SK-N-SH (cell line): ENCODE data around the gene METTL24. TPM values are rescaled to one million over a fixed set of nuclear protein-coding genes. Genes with fewer than 3 reads are reported as not detected.

Experiments
- CTCF ChIA-PET: fragments of 300-600, 350-600 bp; formaldehyde crosslinking; extraction: SDS; loops from one replicate; lab custom pipeline; 2021; lab: Yijun Ruan, JAX
- POLR2A ChIA-PET: fragments of 350-600 bp; sonication (Branson Sonifier 250); formaldehyde crosslinking; extraction: SDS; loops from one replicate; lab custom pipeline; 2020; ENCODE audit warnings: antibody characterized with exemption, inconsistent platforms; lab: Yijun Ruan, JAX
- DNase-seq: peaks from one replicate; pipeline ENCODE4 v3.0.0; 2012
- H2AFZ ChIP-seq: fragments of 200-600 bp; sonication (generic); 2 replicates; pipeline ENCODE4 v1.8.1; 2016; ENCODE audit warnings: antibody characterized with exemption, mild to moderate bottlenecking, low read depth
- H3F3A ChIP-seq: fragments of 200-600 bp; sonication (generic); replicated peaks from 2 replicates; pipeline ENCODE3; 2016; ENCODE audit warnings: antibody characterized with exemption, mild to moderate bottlenecking; ENCODE audit not compliant: insufficient read depth
- H3K27ac ChIP-seq, 2 experiments: fragments of 200-500 bp in 1 of 2; fragments of 200-600 bp in 1 of 2; sonication (Bioruptor generic) in 1 of 2; sonication (generic), shearing (Covaris generic) in 1 of 2; 2 replicates each; pipeline versions ENCODE4 v1.5.1 to v1.6.1; 2014 to 2016; ENCODE audit warnings: low read depth in 2 of 2, inconsistent platforms in 1 of 2, low read length in 1 of 2, mild to moderate bottlenecking in 1 of 2, mixed read lengths in 1 of 2
- H3K27me3 ChIP-seq: fragments of 200-600 bp; sonication (generic), shearing (Covaris generic); 2 replicates; pipeline ENCODE4 v1.6.1; 2016; ENCODE audit warnings: mixed run types; ENCODE audit not compliant: insufficient read depth
- H3K36me3 ChIP-seq, 2 experiments: fragments of 200-500 bp in 1 of 2; fragments of 200-600 bp in 1 of 2; sonication (Bioruptor generic) in 1 of 2; sonication (generic) in 1 of 2; replicated peaks in 1 of 2; 2 replicates each; pipeline versions ENCODE3 to v1.5.1; 2014 to 2016; ENCODE audit warnings: low read length in 1 of 2, mild to moderate bottlenecking in 1 of 2; ENCODE audit not compliant: insufficient read depth in 2 of 2, control insufficient read depth in 1 of 2
- H3K4me1 ChIP-seq, 2 experiments: fragments of 200-500 bp in 1 of 2; fragments of 200-600 bp in 1 of 2; sonication (Bioruptor generic) in 1 of 2; sonication (generic), shearing (Covaris generic) in 1 of 2; 2 replicates each; pipeline versions ENCODE4 v1.5.1 to v1.6.1; 2014 to 2016; ENCODE audit warnings: low read depth in 1 of 2, low read length in 1 of 2, mixed run types in 1 of 2; ENCODE audit not compliant: insufficient read depth in 2 of 2, control insufficient read depth in 1 of 2
- H3K4me2 ChIP-seq: fragments of 200-600 bp; sonication (generic), shearing (Covaris generic); 2 replicates; pipeline ENCODE4 v1.6.1; 2017; ENCODE audit warnings: mixed run types
- H3K4me3 ChIP-seq, 2 experiments: fragments of 200-500 bp in 1 of 2; fragments of 200-600 bp in 1 of 2; sonication (Bioruptor generic) in 1 of 2; sonication (generic), shearing (Covaris generic) in 1 of 2; 2 replicates each; pipeline versions ENCODE4 v1.5.1 to v1.8.1; 2014 to 2016; ENCODE audit warnings: low read depth in 2 of 2, inconsistent platforms in 1 of 2, low read length in 1 of 2, mild to moderate bottlenecking in 1 of 2, mixed read lengths in 1 of 2, moderate library complexity in 1 of 2
- H3K79me2 ChIP-seq: fragments of 200-600 bp; sonication (generic); 2 replicates; pipeline ENCODE4 v1.8.1; 2017; ENCODE audit warnings: mild to moderate bottlenecking; ENCODE audit not compliant: insufficient read depth
- H3K9ac ChIP-seq: fragments of 200-600 bp; sonication (generic); 2 replicates; pipeline ENCODE4 v1.6.1; 2017; ENCODE audit warnings: mixed run types
- H3K9me2 ChIP-seq: fragments of 200-600 bp; sonication (generic); 2 replicates; pipeline ENCODE4 v1.6.1; 2017; ENCODE audit warnings: mixed run types
- H3K9me3 ChIP-seq: fragments of 200-600 bp; sonication (generic); 2 replicates; pipeline ENCODE4 v1.6.1; 2017; ENCODE audit warnings: mixed run types, mild to moderate bottlenecking, moderate library complexity
- H4K20me1 ChIP-seq: fragments of 200-600 bp; sonication (generic); 2 replicates; pipeline ENCODE4 v1.6.1; 2017; ENCODE audit warnings: mild to moderate bottlenecking, mixed run types; ENCODE audit not compliant: insufficient read depth
- FOSL2 ChIP-seq: IDR thresholded peaks from 2 replicates; pipeline ENCODE4 v1.4.0; 2012; ENCODE audit warnings: low read depth, mild to moderate bottlenecking, moderate library complexity, borderline replicate concordance
- GABPA ChIP-seq: IDR thresholded peaks from 2 replicates; pipeline ENCODE4 v1.4.0; 2012; ENCODE audit warnings: low read depth, mild to moderate bottlenecking
- NRF1 ChIP-seq: IDR thresholded peaks from 2 replicates; pipeline ENCODE4 v1.6.1; 2012; ENCODE audit warnings: low read depth, mild to moderate bottlenecking, low read length
- REST ChIP-seq: IDR thresholded peaks from 2 replicates; pipeline ENCODE4 v1.6.1; 2012; ENCODE audit warnings: mild to moderate bottlenecking, low read depth, low read length, moderate library complexity
- SIN3A ChIP-seq: IDR thresholded peaks from 2 replicates; pipeline ENCODE4 v1.6.1; 2012; ENCODE audit warnings: low read depth, mild to moderate bottlenecking, low read length, moderate library complexity, borderline replicate concordance
- TCF12 ChIP-seq: IDR thresholded peaks from 2 replicates; pipeline ENCODE4 v1.4.0; 2012
- TEAD4 ChIP-seq: IDR thresholded peaks from 2 replicates; pipeline ENCODE4 v1.4.0; 2012; ENCODE audit warnings: mild to moderate bottlenecking, borderline replicate concordance; ENCODE audit not compliant: insufficient read depth
- USF2 ChIP-seq: fragments of 150-350 bp; IDR thresholded peaks from 2 replicates; pipeline ENCODE4 v1.6.1; 2017; ENCODE audit warnings: antibody characterized with exemption, low read length, low read depth, borderline replicate concordance
- ZBTB33 ChIP-seq: IDR thresholded peaks from 2 replicates; pipeline ENCODE4 v1.4.0; 2012; ENCODE audit warnings: low read depth, borderline replicate concordance
- WGBS: methylation state at CpG from one replicate; pipeline ENCODE4 v1.1.6; 2017; ENCODE audit warnings: low lambda C conversion rate; 5-methylcytosine and 5-hydroxymethylcytosine counted together
- polyA plus RNA-seq, 3 experiments: library from polyadenylated mRNA; depleted of rRNA; stranded (reverse); fragments of >200 nt; gene quantifications; 2 replicates each; pipeline ENCODE4 v1.2.3, GENCODE V29; 2012

The METTL24 gene
- polyA plus RNA-seq, 1 of the 3 experiments (the other 2 are of a cell fraction), result not detected

GRCh38 chr6:110329714-110330436, 28.3 kb downstream of the METTL24 start:
- Histone ChIP-seq H3K4me1 (peaks cover 27 to 40% of the 10 kb centered on the region in 2 experiments; a peak in 3 of 4 replicates), H3K79me2 (no peaks in the 10 kb centered on the region)
- POLR2A ChIA-PET, result no interaction called here
- TF ChIP-seq USF2 (no peak), FOSL2 (no peak), ZBTB33 (no peak), SIN3A (no peak), GABPA (no peak), TCF12 (no peak), REST (no peak), NRF1 (no peak)
- TF ChIP-seq, all 33 proteins: peak for 0
- no peak overlapping the region for H3K9ac ChIP-seq
- 92% methylated on average over 19 of the region's 19 CpGs for WGBS
- no peak for DNase-seq
- H3K27ac ChIP-seq, result peak overlapping the region in 1 of 2 experiments; percentile 85; a peak in 2 of 4 replicates
- no peaks in the 10 kb centered on the region for H3K36me3 ChIP-seq
- 0 out of 2 replicates have a peak overlapping the region, but pooled peaks have one; percentile 49 for H2AFZ ChIP-seq
- no peaks in the 10 kb centered on the region for H3K27me3 ChIP-seq
- H3F3A ChIP-seq, result peaks cover 12% of the 10 kb centered on the region
- no peaks in the 10 kb centered on the region for H4K20me1 ChIP-seq
- no peaks in the 10 kb centered on the region for H3K9me3 ChIP-seq
- H3K4me2 ChIP-seq, result no peak overlapping the region
- CTCF ChIA-PET, result interaction anchor here (1.1 to 3.7 kb wide), 2 partner anchors 12 to 150 kb away, joined by 5 to 13 read pairs; no protein-coding TSS in a partner anchor
- no peaks in the 10 kb centered on the region for H3K9me2 ChIP-seq
- no peak overlapping the region for H3K4me3 ChIP-seq

- Histone ChIP-seq H3K36me3 (no peaks in the 10 kb centered on the region), H3K4me3 (no peak overlapping the region), H3K4me2 (no peak overlapping the region), H3F3A (peaks cover 12% of the 10 kb centered on the region), H2AFZ (no peak overlapping the region; the same call in 1 of the 2 replicates), H3K9me2 (no peaks in the 10 kb centered on the region), H3K27ac (peak overlapping the region in 1 of 2 experiments; percentile 85; a peak in 2 of 4 replicates), H3K27me3 (no peaks in the 10 kb centered on the region), H4K20me1 (no peaks in the 10 kb centered on the region), H3K4me1 (peaks cover 25 to 41% of the 10 kb centered on the region in 2 experiments; a peak in 3 of 4 replicates), H3K9me3 (no peaks in the 10 kb centered on the region), H3K79me2 (no peaks in the 10 kb centered on the region), H3K9ac (no peak overlapping the region)
- WGBS, result 79% methylated on average over 6 of the region's 7 CpGs
- peak; percentile 34 for DNase-seq
- ChIA-PET POLR2A (no interaction called here), CTCF (interaction anchor here (1.1 to 3.7 kb wide), 4 partner anchors 8 to 14 kb away, joined by 3 to 13 read pairs (median 6); no protein-coding TSS in a partner anchor)
- TF ChIP-seq TEAD4, result no peak
Measured at GRCh38 chr6:110329348-110329713, 28.8 kb downstream of the METTL24 start.
